Esophagus squamous epithelium (tissue), 5 donors: ENCODE data around the gene CSRP1. TPM values are rescaled to one million over a fixed set of nuclear protein-coding genes. Genes with fewer than 3 reads are reported as not detected.

Experiments used
- DNase-seq: peaks from one replicate; lab custom pipeline; 2025; lab: John Stamatoyannopoulos, UW
- H3K27ac ChIP-seq, 4 donors: fragments of 200-600 bp; sonication (generic); one replicate each; pipeline ENCODE4 v1.5.1; 2016 to 2019; ENCODE audit warnings: mild to moderate bottlenecking in 1 of 4
- H3K27me3 ChIP-seq, 4 donors: fragments of 200-600 bp; sonication (generic); 1 replicate in 3 of 4; 2 replicates in 1 of 4; pipeline versions ENCODE4 v1.5.1 to v1.6.0; 2017 to 2021; ENCODE audit warnings: antibody characterized with exemption in 1 of 4
- H3K36me3 ChIP-seq, 3 donors: fragments of 200-600 bp; sonication (generic); one replicate each; pipeline ENCODE4 v1.5.1; 2016 to 2019
- H3K4me1 ChIP-seq, 3 donors: fragments of 200-600 bp; sonication (generic); one replicate each; pipeline ENCODE4 v1.5.1; 2017 to 2019
- H3K4me3 ChIP-seq, 4 donors: fragments of 200-600 bp; sonication (generic); 1 replicate in 3 of 4; 2 replicates in 1 of 4; pipeline ENCODE4 v1.5.1; 2016 to 2019; ENCODE audit warnings: mild to moderate bottlenecking in 2 of 4, moderate library complexity in 1 of 4
- H3K9me3 ChIP-seq, 3 donors: fragments of 200-600 bp; sonication (generic); one replicate each; pipeline ENCODE4 v1.5.1; 2016 to 2019
- CTCF ChIP-seq, 6 experiments: fragments of 450-650 bp in 4 of 6; fragments of 200-600 bp in 2 of 6; sonication (generic) in 2 of 6; IDR thresholded peaks; one replicate each; pipeline ENCODE4 v1.5.1; 2016 to 2019; ENCODE audit warnings: antibody characterized with exemption in 6 of 6, mild to moderate bottlenecking in 4 of 6, moderate library complexity in 4 of 6
- POLR2A ChIP-seq, 4 donors: fragments of 450-650 bp; IDR thresholded peaks; one replicate each; pipeline ENCODE4 v1.6.1; 2017; ENCODE audit warnings: antibody characterized with exemption in 4 of 4, mild to moderate bottlenecking in 4 of 4, moderate library complexity in 3 of 4
- WGBS, 2 donors: methylation state at CpG; one replicate each; pipeline ENCODE4 v1.1.5; 2018; 5-methylcytosine and 5-hydroxymethylcytosine counted together
- intact Hi-C: fragments of 100-400 bp; cut with DNase I; formaldehyde crosslinking; loops from one replicate; pipeline ENCODE4 v1.15.0; 2022
- total RNA-seq, 4 donors: library from RNA; depleted of rRNA; stranded (reverse); fragments of >200 nt; gene quantifications; one replicate each; pipeline ENCODE4 v1.1.0, GENCODE V29; 2016
- donor health status: DM: yes; HTN: yes; CAD: no.

CSRP1 gene
- total RNA-seq, result 1,000 to 10,000 TPM in 1 of 4 donors, 100 to 1,000 TPM in 3; 243 to 1,044 (median 363) TPM

- peak within 1 kb of the TSS; percentile 60 to 92 (median 62) for H3K4me3 ChIP-seq
- whole genome bisulfite sequencing, 2 donors, result 3% methylated on average over 5 to 15 of the region's 71 CpGs
- intact Hi-C loops, result no loop called here
Observed at GRCh38 chr1:201506557-201507359, at the start of gene CSRP1. Gene CSRP1, minus strand, starts transcription at chr1:201507123. Its CDS starts 10,820 bp downstream, at chr1:201496303.

GRCh38 chr1:201555593-201555945 lies 48.6 kb upstream of the CSRP1 start:
- H3K4me1 ChIP-seq, result peaks cover 5 to 72% (median 33%) of the 10 kb centered on the region in 3 donors
- no peaks in the 10 kb centered on the region for H3K36me3 ChIP-seq
- H3K27me3 ChIP-seq, result peaks cover 0 to 4% (median 0%) of the 10 kb centered on the region in 4 donors
- peak overlapping the region in 3 of 4 donors; percentile 57 to 67 (median 63) for H3K27ac ChIP-seq
- intact Hi-C loops, result loop anchor here (5.0 kb wide), 1 partner anchor 237 kb away; no protein-coding TSS in a partner anchor
- no peak overlapping the region for H3K4me3 ChIP-seq
- H3K9me3 ChIP-seq, result no peaks in the 10 kb centered on the region
- WGBS, 2 donors, result 69 to 74% methylated on average over 5 to 6 of the region's 9 CpGs
- DNase-seq, result no peak
- TF ChIP-seq CTCF (IDR thresholded peaks at IDR 0.05), result no peak
- TF ChIP-seq POLR2A (IDR thresholded peaks at IDR 0.05), result no peak

More at GRCh38 chr1:201506557-201507359, at the start of gene CSRP1:
- peak; percentile 44 for DNase-seq
- H3K9me3 ChIP-seq, result no peaks in the 10 kb centered on the region
- TF ChIP-seq CTCF (IDR thresholded peaks at IDR 0.05) (peak in 2 of 6 experiments; percentile 9 to 18), POLR2A (IDR thresholded peaks at IDR 0.05) (peak in 3 of 4 donors; percentile 30 to 97 (median 93))
- no peaks in the 10 kb centered on the region for H3K27me3 ChIP-seq
- peak within 1 kb of the TSS; percentile 90 to 97 (median 92) for H3K27ac ChIP-seq
- peaks cover 0 to 6% (median 0%) of the 10 kb centered on the region in 3 donors for H3K36me3 ChIP-seq
- peaks cover 18 to 75% (median 47%) of the 10 kb centered on the region in 3 donors for H3K4me1 ChIP-seq

GRCh38 chr1:201554789-201555592 lies 48.1 kb upstream of the CSRP1 start:
- intact Hi-C loops, result loop anchor here (5.0 kb wide), 1 partner anchor 237 kb away; no protein-coding TSS in a partner anchor
- Histone ChIP-seq H3K9me3 (no peaks in the 10 kb centered on the region), H3K27me3 (peaks cover 0 to 4% (median 0%) of the 10 kb centered on the region in 4 donors), H3K4me3 (no peak overlapping the region), H3K27ac (peak overlapping the region in 3 of 4 donors; percentile 57 to 67 (median 63)), H3K4me1 (peaks cover 5 to 66% (median 33%) of the 10 kb centered on the region in 3 donors), H3K36me3 (no peaks in the 10 kb centered on the region)
- TF ChIP-seq POLR2A (IDR thresholded peaks at IDR 0.05) (no peak), CTCF (IDR thresholded peaks at IDR 0.05) (no peak)
- 75 to 83% methylated on average over 7 of the region's 7 CpGs for WGBS, 2 donors
- no peak for DNase-seq

GRCh38 chr1:201554190-201554600 lies 47.3 kb upstream of the CSRP1 start:
- Histone ChIP-seq H3K27me3 (peaks cover 0 to 4% (median 0%) of the 10 kb centered on the region in 4 donors), H3K4me1 (peaks cover 5 to 62% (median 32%) of the 10 kb centered on the region in 3 donors), H3K36me3 (no peaks in the 10 kb centered on the region), H3K9me3 (no peaks in the 10 kb centered on the region), H3K4me3 (no peak overlapping the region), H3K27ac (peak overlapping the region in 3 of 4 donors; percentile 57 to 67 (median 63))
- no peak for TF ChIP-seq CTCF (IDR thresholded peaks at IDR 0.05)
- no peak for TF ChIP-seq POLR2A (IDR thresholded peaks at IDR 0.05)
- WGBS, 2 donors, result 47 to 74% methylated on average over 9 to 10 of the region's 10 CpGs
- intact Hi-C loops, result no loop called here
- DNase-seq, result no peak
